OCI-M2 (cell line): ENCODE data around the gene WDR83.
"Not testable (repeated sequence)": the region's sequence is repeated elsewhere in the genome, so short reads cannot be mapped to it uniquely, and the experiment has no call there.

Source experiments
- DNase-seq: peaks from one replicate; lab custom pipeline; 2025; ENCODE audit not compliant: unreplicated experiment; lab: John Stamatoyannopoulos, UW

The WDR83 gene

GRCh38 chr19:12711187-12711586 lies 44.6 kb downstream of the WDR83 start:
- DNase-seq: no peak

- DNase-seq: not testable (repeated sequence)
Observed at GRCh38 chr19:12712077-12712476, 45.5 kb downstream of the WDR83 start.

GRCh38 chr19:12713304-12713703 lies 46.7 kb downstream of the WDR83 start:
- DNase-seq: not testable (repeated sequence)

- no peak for DNase-seq
Observed at GRCh38 chr19:12715102-12715501, 48.5 kb downstream of the WDR83 start.

- no peak for DNase-seq
Observed at GRCh38 chr19:12715929-12716328, 49.3 kb downstream of the WDR83 start.

- DNase-seq: no peak
Observed at GRCh38 chr19:12720296-12720695, 53.7 kb downstream of the WDR83 start.

- no peak for DNase-seq
Observed at GRCh38 chr19:12720851-12721655, 54.4 kb downstream of the WDR83 start.

GRCh38 chr19:12721656-12722565 lies 55.3 kb downstream of the WDR83 start:
- DNase-seq: no peak

GRCh38 chr19:12722566-12723380 lies 56.2 kb downstream of the WDR83 start:
- DNase-seq: peak; percentile 99

- no peak for DNase-seq
Observed at GRCh38 chr19:12723381-12723640, 56.7 kb downstream of the WDR83 start.

- peak; percentile 97 for DNase-seq
Observed at GRCh38 chr19:12723641-12724426, 57.2 kb downstream of the WDR83 start, which contains the start of gene TNPO2. TNPO2 (minus strand) TSS chr19:12723932; CDS start chr19:12720977, 2,955 bp downstream.
